Neural progenitor cell (in vitro differentiated cells): Measurements from ENCODE around the gene EXD2. TPM values are rescaled to one million over a fixed set of nuclear protein-coding genes. Genes with fewer than 3 reads are reported as not detected.
"Not testable (repeated sequence)": the region's sequence is repeated elsewhere in the genome, so short reads cannot be mapped to it uniquely, and the experiment has no call there.

ENCODE experiments used
- DNase-seq: peaks from one replicate; pipeline ENCODE4 v3.0.0-alpha.2; 2016; ENCODE audit warnings: low spot score
- H2AFZ ChIP-seq: fragments of 200-600 bp; sonication (generic); replicated peaks from 2 replicates; pipeline ENCODE4 v1.6.1; 2016; ENCODE audit warnings: antibody characterized with exemption
- H3F3A ChIP-seq: fragments of 200-600 bp; sonication (generic); 2 replicates; pipeline ENCODE4 v1.6.1; 2016; ENCODE audit warnings: antibody characterized with exemption, low read depth
- H3K27ac ChIP-seq: fragments of 200-600 bp; sonication (generic); 2 replicates; pipeline ENCODE4 v1.5.1; 2016; ENCODE audit warnings: mild to moderate bottlenecking
- H3K27me3 ChIP-seq: fragments of 200-600 bp; sonication (generic); 2 replicates; pipeline ENCODE4 v1.6.1; 2016; ENCODE audit warnings: mild to moderate bottlenecking, moderate library complexity
- H3K36me3 ChIP-seq: fragments of 200-600 bp; sonication (generic); 2 replicates; pipeline ENCODE4 v1.5.1; 2016
- H3K4me1 ChIP-seq: fragments of 200-600 bp; sonication (generic); 2 replicates; pipeline ENCODE4 v1.6.1; 2016; ENCODE audit warnings: mixed run types
- H3K4me2 ChIP-seq: fragments of 200-600 bp; sonication (generic); 2 replicates; pipeline ENCODE4 v1.6.1; 2016
- H3K4me3 ChIP-seq: fragments of 200-600 bp; sonication (generic); 2 replicates; pipeline ENCODE4 v1.5.1; 2016
- H3K79me2 ChIP-seq: fragments of 200-600 bp; sonication (generic); 2 replicates; pipeline ENCODE4 v1.6.1; 2016; ENCODE audit warnings: low read depth
- H3K9ac ChIP-seq: fragments of 200-600 bp; sonication (generic); 2 replicates; pipeline ENCODE4 v1.6.1; 2016
- H3K9me3 ChIP-seq: fragments of 200-600 bp; sonication (generic); 2 replicates; pipeline ENCODE4 v1.5.1; 2016; ENCODE audit warnings: low read depth
- H4K20me1 ChIP-seq: fragments of 200-600 bp; sonication (generic); 2 replicates; pipeline ENCODE4 v1.6.1; 2016; ENCODE audit warnings: low read depth
- H3K27ac Mint-ChIP-seq: 3 replicates; pipeline ENCODE4 v1.8.0; 2021; ENCODE audit warnings: mixed read lengths
- H3K27me3 Mint-ChIP-seq: 2 replicates; pipeline ENCODE4 v1.8.0; 2022; ENCODE audit warnings: low read depth, mild to moderate bottlenecking, inconsistent platforms, moderate library complexity, mixed read lengths; ENCODE audit not compliant: insufficient read depth
- H3K36me3 Mint-ChIP-seq: 3 replicates; pipeline ENCODE4 v1.8.0; 2021; ENCODE audit warnings: mixed read lengths
- H3K4me1 Mint-ChIP-seq: 3 replicates; pipeline ENCODE4 v1.8.0; 2021; ENCODE audit warnings: mixed read lengths
- H3K4me3 Mint-ChIP-seq: 3 replicates; pipeline ENCODE4 v1.8.0; 2021; ENCODE audit warnings: mild to moderate bottlenecking, moderate library complexity, mixed read lengths
- H3K9me3 Mint-ChIP-seq: 3 replicates; pipeline ENCODE4 v1.8.0; 2020; ENCODE audit warnings: mixed read lengths
- EZH2 ChIP-seq: fragments of 200-600 bp; sonication (generic); IDR thresholded peaks from 2 replicates; pipeline ENCODE4 v1.6.1; 2017; ENCODE audit warnings: antibody characterized with exemption, mild to moderate bottlenecking, moderate library complexity
- EZH2phosphoT487 ChIP-seq: fragments of 200-600 bp; sonication (generic); IDR thresholded peaks from 2 replicates; pipeline ENCODE4 v1.6.1; 2017; ENCODE audit warnings: antibody characterized with exemption
- total RNA-seq: library from RNA; depleted of rRNA; stranded (reverse); fragments of >200 nt; gene quantifications from 2 replicates; pipeline ENCODE4 v1.2.3, GENCODE V29; 2015; ENCODE audit warnings: low replicate concordance
- TF ChIP-seq, protein P1 (sequence below): fragments of 200-600 bp; sonication (generic); IDR thresholded peaks from 2 replicates; pipeline ENCODE4 v1.5.1; 2017; ENCODE audit warnings: antibody characterized with exemption, mild to moderate bottlenecking

Gene EXD2
- total RNA-seq, 1 donor from 2014 or later, result 23.2 TPM

DNA sequence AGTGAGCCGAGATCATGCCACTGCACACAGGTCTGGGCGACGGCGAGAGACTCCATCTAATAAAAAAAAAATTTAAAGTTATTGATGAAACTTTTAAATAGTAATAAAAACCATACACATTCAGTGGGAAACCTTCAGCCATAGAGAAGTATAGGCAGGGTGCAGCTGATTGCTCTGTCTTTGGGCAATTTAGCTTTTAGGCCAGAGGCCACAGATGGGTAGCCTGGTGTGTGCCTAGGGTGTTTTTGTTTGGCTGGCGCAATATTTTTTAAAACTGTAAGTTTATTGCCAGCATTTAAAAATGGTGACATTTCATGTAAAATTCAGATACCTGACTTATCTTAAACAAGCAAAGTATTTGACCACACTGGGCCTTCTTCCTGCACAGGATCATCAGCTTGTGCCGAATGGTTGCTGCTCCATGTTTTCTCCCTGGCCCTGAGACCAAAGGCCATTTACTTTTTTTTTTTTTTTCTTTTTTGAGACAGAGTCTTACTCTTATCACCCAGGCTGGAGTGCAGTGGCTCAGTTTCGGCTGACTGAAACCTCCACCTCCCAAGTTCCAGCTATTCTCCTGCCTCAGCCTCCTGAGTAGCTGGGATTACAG, 16.2 kb downstream of the EXD2 start:
- H3K4me1 ChIP-seq, result no peaks in the 10 kb centered on the region
- Mint-ChIP-seq H3K27me3 (no peaks in the 10 kb centered on the region), H3K4me1 (peaks cover 3% of the 10 kb centered on the region), H3K9me3 (no peaks in the 10 kb centered on the region), H3K36me3 (peaks cover 2% of the 10 kb centered on the region), H3K4me3 (no peak overlapping the region), H3K27ac (no peak overlapping the region)
- DNase-seq, result no peak
- H3F3A ChIP-seq, result no peaks in the 10 kb centered on the region
- no peak overlapping the region for H3K4me3 ChIP-seq
- no peak overlapping the region for H2AFZ ChIP-seq
- no peaks in the 10 kb centered on the region for H3K27me3 ChIP-seq
- no peaks in the 10 kb centered on the region for H3K36me3 ChIP-seq
- no peak for TF ChIP-seq EZH2
- no peak for TF ChIP-seq EZH2phosphoT487
- TF ChIP-seq, protein P1, sequence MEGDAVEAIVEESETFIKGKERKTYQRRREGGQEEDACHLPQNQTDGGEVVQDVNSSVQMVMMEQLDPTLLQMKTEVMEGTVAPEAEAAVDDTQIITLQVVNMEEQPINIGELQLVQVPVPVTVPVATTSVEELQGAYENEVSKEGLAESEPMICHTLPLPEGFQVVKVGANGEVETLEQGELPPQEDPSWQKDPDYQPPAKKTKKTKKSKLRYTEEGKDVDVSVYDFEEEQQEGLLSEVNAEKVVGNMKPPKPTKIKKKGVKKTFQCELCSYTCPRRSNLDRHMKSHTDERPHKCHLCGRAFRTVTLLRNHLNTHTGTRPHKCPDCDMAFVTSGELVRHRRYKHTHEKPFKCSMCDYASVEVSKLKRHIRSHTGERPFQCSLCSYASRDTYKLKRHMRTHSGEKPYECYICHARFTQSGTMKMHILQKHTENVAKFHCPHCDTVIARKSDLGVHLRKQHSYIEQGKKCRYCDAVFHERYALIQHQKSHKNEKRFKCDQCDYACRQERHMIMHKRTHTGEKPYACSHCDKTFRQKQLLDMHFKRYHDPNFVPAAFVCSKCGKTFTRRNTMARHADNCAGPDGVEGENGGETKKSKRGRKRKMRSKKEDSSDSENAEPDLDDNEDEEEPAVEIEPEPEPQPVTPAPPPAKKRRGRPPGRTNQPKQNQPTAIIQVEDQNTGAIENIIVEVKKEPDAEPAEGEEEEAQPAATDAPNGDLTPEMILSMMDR, result no peak
- peaks cover 3% of the 10 kb centered on the region for H3K79me2 ChIP-seq
- H3K9me3 ChIP-seq, result no peaks in the 10 kb centered on the region
- H4K20me1 ChIP-seq, result peaks cover 6% of the 10 kb centered on the region
- no peak overlapping the region for H3K27ac ChIP-seq
- no peak overlapping the region for H3K4me2 ChIP-seq
- H3K9ac ChIP-seq, result no peak overlapping the region

DNA sequence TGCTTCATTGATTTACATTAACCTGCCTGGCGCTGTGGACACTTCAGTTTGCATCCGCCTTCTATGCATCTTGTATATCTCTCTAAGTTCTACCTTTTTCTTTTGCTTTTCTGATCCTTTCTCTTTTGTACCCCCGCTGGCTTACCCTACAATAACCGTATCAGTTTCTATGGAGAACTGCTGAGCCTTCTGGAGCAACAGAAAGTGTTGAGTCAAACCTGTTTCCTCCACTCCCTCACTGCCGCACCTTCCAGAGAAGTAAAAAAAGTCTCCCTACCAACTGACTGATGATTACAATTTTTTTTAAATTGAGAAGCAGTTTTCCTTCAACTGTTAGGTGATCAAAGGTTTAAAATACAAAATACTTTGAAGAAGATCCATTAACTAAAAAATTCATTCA, 17.4 kb downstream of the EXD2 start:
- Histone ChIP-seq H3K79me2 (no peaks in the 10 kb centered on the region), H3K4me2 (no peak overlapping the region), H3K4me1 (no peaks in the 10 kb centered on the region), H4K20me1 (peaks cover under 1% of the 10 kb centered on the region), H3F3A (no peaks in the 10 kb centered on the region), H3K9me3 (no peaks in the 10 kb centered on the region), H3K27ac (no peak overlapping the region), H3K9ac (no peak overlapping the region), H3K4me3 (no peak overlapping the region), H2AFZ (no peak overlapping the region), H3K27me3 (no peaks in the 10 kb centered on the region), H3K36me3 (no peaks in the 10 kb centered on the region)
- peaks cover 2% of the 10 kb centered on the region for H3K36me3 Mint-ChIP-seq
- no peaks in the 10 kb centered on the region for H3K9me3 Mint-ChIP-seq
- TF ChIP-seq EZH2phosphoT487 (no peak), EZH2 (no peak)
- TF ChIP-seq, protein P1, result no peak
- no peak overlapping the region for H3K4me3 Mint-ChIP-seq
- H3K4me1 Mint-ChIP-seq, result peaks cover 3% of the 10 kb centered on the region
- DNase-seq, result no peak
- no peaks in the 10 kb centered on the region for H3K27me3 Mint-ChIP-seq
- H3K27ac Mint-ChIP-seq, result no peak overlapping the region

DNA sequence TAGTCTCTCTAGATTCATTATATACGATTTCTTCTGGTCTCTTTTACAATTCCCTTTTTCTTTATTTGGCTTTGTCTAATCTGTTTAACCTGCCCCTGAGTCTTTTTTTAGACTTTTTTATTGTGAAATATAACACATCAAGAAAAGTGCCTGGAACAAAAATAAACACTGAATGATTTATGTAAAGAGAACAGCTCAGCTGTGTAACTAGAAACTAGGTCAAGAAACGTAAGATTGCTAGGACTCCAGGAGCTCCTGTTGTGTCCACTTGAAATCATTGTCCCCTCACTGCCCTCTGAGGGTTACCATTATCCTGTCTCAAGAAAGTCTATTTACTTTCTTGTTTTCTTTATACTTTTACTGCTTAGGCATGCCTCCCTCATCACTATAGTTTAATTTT, 23.1 kb downstream of the EXD2 start:
- DNase-seq, result no peak
- H3K79me2 ChIP-seq, result no peaks in the 10 kb centered on the region
- Mint-ChIP-seq H3K4me3 (no peak overlapping the region), H3K27me3 (no peaks in the 10 kb centered on the region), H3K36me3 (peaks cover 8% of the 10 kb centered on the region), H3K9me3 (peaks cover 5% of the 10 kb centered on the region), H3K27ac (no peak overlapping the region), H3K4me1 (no peaks in the 10 kb centered on the region)
- TF ChIP-seq, protein P1, result no peak
- TF ChIP-seq EZH2phosphoT487, result no peak
- no peak overlapping the region for H3K9ac ChIP-seq
- H2AFZ ChIP-seq, result no peak overlapping the region
- H3F3A ChIP-seq, result no peaks in the 10 kb centered on the region
- H3K9me3 ChIP-seq, result no peaks in the 10 kb centered on the region
- H3K4me1 ChIP-seq, result no peaks in the 10 kb centered on the region
- H3K4me2 ChIP-seq, result no peak overlapping the region
- no peaks in the 10 kb centered on the region for H3K36me3 ChIP-seq
- H3K27me3 ChIP-seq, result no peaks in the 10 kb centered on the region
- no peak overlapping the region for H3K27ac ChIP-seq
- no peak overlapping the region for H3K4me3 ChIP-seq
- H4K20me1 ChIP-seq, result no peaks in the 10 kb centered on the region

DNA sequence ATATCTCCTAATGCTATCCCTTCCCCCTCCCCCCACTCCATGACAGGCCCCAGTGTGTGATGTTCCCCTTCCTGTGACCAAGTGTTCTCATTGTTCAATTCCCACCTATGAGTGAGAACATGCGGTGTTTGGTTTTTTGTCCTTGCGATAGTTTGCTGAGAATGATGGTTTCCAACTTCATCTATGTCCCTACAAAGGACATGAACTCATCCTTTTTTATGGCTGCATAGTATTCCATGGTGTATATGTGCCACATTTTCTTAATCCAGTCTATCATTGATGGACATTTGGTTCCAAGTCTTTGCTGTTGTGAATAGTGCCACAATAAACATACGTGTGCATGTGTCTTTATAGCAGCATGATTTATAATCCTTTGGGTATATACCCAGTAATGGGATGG, 26.4 kb downstream of the EXD2 start:
- H2AFZ ChIP-seq, H3K9ac ChIP-seq, H3K9me3 Mint-ChIP-seq, H3K9me3 ChIP-seq, H3K4me1 Mint-ChIP-seq, H3K27ac Mint-ChIP-seq, DNase-seq, H3K4me2 ChIP-seq, H3K4me3 ChIP-seq, H3K4me1 ChIP-seq, H3F3A ChIP-seq, H3K27ac ChIP-seq, H3K4me3 Mint-ChIP-seq, H3K27me3 Mint-ChIP-seq, H4K20me1 ChIP-seq, H3K36me3 ChIP-seq, H3K79me2 ChIP-seq, H3K27me3 ChIP-seq: not testable (repeated sequence)
- peaks cover 11% of the 10 kb centered on the region for H3K36me3 Mint-ChIP-seq
